Measurements from ENCODE around the gene PRDM16.

Gene PRDM16

DNA sequence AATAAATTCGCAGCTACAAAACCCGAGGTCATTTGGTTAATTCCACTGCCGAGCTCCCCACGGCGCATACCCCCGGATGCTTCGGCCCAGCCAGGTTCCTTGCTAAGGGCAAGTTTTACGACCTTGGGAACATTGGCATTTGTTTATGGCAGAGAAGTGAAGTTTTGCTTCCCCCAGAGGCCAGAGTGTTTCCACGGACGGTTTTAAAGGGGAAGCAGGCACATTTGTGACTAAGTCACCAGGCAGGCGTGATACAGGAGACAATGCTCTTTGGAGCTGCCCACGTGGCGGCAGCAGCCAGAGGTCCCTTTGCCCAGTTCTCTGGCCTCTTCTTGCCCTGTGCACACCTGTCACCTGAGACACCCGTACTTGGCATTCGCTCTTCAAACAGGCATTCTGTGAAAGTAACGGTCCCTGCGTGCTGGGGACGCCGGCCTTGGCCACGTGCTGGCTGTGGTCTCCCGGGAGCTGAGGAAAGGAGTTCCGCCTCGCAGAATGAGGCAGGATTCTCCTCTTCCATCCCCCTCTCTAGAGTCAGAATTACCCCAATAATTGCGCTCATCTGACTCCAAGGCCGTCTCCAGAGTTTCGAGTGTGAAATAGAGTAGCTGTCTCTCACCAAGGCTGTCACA is 138.3 kb downstream of the PRDM16 start:
- TF ChIP-seq, protein P1, sequence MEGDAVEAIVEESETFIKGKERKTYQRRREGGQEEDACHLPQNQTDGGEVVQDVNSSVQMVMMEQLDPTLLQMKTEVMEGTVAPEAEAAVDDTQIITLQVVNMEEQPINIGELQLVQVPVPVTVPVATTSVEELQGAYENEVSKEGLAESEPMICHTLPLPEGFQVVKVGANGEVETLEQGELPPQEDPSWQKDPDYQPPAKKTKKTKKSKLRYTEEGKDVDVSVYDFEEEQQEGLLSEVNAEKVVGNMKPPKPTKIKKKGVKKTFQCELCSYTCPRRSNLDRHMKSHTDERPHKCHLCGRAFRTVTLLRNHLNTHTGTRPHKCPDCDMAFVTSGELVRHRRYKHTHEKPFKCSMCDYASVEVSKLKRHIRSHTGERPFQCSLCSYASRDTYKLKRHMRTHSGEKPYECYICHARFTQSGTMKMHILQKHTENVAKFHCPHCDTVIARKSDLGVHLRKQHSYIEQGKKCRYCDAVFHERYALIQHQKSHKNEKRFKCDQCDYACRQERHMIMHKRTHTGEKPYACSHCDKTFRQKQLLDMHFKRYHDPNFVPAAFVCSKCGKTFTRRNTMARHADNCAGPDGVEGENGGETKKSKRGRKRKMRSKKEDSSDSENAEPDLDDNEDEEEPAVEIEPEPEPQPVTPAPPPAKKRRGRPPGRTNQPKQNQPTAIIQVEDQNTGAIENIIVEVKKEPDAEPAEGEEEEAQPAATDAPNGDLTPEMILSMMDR (IDR thresholded peaks at IDR 0.05; ENCODE audit: insufficient read depth, missing control alignments), result no peak
- FAIRE-seq (no peak), DNase-seq (ENCODE audit: insufficient read length, low spot score) (no peak)

DNA sequence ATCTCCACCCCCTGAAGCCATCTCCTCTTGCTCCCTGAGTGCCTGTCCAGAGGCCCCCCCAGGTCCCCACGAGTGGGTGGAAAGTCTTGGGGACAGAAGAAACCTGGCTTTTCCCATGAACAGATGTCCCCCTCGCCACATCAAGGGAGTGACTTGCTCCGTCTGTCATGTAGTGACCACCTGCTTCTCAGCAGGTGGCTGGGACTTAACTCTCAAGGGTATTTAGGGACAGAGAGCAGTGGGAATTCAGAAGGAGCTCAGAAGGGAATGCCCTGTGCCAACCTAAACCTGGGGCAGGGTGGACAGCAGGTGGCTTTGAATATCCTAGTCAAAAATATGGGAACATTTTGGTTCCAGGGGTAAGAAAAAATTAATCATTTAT is 139.8 kb downstream of the PRDM16 start:
- DNase-seq (ENCODE audit: insufficient read length, low spot score) (no peak), FAIRE-seq (no peak)
- TF ChIP-seq, protein P1 (IDR thresholded peaks at IDR 0.05; ENCODE audit: insufficient read depth, missing control alignments), result no peak

DNA sequence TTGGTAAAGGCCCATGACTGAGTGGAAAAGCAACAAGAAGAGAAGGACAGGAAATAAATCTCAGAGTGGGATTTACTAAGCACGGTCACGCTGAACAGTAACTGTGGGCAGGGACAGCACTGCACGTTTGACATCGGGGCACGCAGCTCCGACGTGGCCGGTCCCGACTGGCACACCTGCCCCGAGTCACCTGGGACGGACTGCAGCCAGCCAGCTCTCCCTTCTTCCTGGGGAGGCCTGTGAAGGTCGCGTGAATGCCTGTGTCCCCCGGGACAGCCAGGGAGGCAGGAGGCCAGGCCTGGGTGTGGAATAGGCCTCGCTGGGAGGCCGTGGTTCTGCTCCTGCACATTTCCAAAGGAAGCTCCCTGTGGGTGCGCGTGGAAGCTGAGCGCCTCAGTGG is 140.2 kb downstream of the PRDM16 start:
- no peak for DNase-seq (ENCODE audit: insufficient read length, low spot score)
- no peak for FAIRE-seq

DNA sequence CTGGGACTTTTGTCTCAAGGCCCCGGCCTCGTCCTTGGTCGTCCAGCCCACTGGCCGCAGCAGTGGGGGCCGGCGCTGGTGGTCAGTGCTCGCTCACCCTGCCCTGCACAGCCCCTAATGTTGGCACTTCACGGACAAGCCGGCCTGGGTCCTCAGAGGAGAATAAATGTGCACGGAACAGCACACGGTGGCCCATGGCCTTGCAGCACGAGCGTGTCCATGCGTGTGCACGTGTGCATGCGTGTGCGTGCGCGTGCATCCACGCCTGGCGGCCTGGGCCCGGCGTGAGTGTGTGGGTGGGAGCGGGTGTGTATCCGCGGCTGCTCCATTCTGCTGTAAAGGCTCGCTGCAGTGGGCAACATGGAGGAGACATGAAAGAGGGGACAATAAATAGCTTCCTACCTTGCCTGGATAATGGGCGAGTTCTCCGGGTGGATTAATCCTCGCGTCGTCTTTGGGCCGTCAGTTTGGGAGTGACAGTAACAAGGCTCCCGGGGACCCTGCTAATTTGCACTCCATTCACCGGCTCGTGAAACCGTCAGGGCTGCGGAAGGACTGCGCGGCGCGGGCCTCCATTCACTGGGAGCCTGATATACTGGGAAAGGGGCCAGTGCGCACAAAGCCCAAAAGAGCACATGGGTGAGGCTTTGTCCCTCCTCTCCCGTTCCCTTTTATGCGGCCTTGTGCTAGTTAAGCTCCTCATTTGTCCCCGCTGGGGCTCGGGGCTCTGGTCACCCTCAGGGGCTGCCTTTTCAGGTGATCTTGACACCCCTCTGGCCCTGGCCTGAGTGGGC is 142.8 kb downstream of the PRDM16 start:
- TF ChIP-seq, protein P1 (IDR thresholded peaks at IDR 0.05; ENCODE audit: insufficient read depth, missing control alignments), result no peak
- DNase-seq (ENCODE audit: insufficient read length, low spot score) (no peak), FAIRE-seq (no peak)

More for the DNA sequence above, 140.2 kb downstream of the PRDM16 start:
- TF ChIP-seq, protein P1 (IDR thresholded peaks at IDR 0.05; ENCODE audit: insufficient read depth, missing control alignments), result no peak

DNA sequence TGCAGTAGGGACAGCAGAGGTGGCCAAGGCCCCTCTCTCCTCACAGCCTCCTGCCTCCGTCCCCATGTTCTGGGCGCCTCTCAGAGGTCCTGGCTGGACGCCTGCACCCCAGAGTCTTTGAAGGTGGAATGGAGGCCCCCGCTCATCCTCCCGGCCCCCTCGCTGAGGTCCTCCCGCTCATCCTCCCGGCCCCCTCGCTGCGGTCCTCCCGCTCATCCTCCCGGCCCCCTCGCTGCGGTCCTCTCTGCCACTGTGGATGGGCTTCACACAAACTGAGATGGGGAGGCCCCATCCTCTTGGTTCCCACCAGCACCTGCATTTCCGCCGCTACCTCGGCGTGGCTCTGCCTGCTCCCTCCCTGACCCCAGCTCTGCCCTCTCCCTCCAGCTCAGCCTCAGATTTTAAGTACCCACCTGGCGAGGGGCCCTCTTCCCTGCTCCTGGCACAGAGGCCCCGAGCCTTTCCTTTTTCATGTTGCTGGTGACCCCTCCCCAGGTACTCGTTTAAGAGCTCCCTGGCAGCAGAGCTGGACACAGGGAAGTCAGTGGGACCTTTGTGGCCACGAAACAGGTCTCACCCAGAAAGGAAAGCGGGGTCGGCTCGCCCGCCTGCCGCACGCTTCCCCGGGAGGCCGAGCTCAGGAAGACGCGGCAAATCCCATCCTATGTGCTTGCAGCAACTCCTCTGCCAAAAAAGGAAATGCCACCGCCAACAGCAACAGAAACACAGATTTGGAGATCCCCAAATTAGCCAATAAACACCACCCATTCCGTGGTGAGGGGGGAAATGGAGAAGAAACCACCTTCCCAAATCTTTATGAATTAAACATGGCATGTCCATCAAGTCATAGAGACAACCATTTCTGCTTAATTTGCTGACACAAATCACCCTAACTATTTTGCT is 143.7 kb downstream of the PRDM16 start:
- TF ChIP-seq, protein P1 (IDR thresholded peaks at IDR 0.05; ENCODE audit: insufficient read depth, missing control alignments), result no peak
- FAIRE-seq, result no peak
- DNase-seq (ENCODE audit: insufficient read length, low spot score), result no peak

DNA sequence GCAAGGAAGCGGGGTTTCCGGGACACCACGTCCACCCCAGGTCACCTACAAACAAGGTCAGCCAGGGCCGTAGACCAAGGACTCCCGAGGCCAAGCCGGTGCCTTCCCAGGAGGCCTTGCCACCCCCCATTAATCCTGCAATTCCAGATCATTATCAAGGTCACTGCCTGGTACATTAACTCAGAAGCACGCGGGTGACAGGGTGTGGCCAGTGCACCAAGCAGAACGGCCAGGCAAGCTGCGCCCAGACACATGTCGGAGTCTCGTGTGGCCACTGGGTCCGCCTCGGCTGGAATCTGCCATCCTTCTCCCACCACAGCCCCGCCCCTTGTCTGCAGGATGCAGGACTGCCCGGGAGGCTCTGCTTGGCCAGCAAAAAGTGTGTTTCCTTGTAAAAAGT is 144.7 kb downstream of the PRDM16 start:
- no peak for FAIRE-seq
- TF ChIP-seq, protein P1 (IDR thresholded peaks at IDR 0.05; ENCODE audit: insufficient read depth, missing control alignments), result no peak

More for the DNA sequence above, 144.7 kb downstream of the PRDM16 start:
- no peak for DNase-seq (ENCODE audit: insufficient read length, low spot score)
